Activated T-cell treated with anti-CD3 and anti-CD28 coated beads, Interleukin-2, amount 50 U/mL, for 1 hour (primary cell): ENCODE measurements around the gene USP40.

Experiments
- DNase-seq: peaks from one replicate; pipeline ENCODE4 v3.0.0-alpha.2; 2020

USP40 gene

GRCh38 chr2:233440314-233440713, 126.3 kb downstream of the USP40 start:
- DNase-seq = no peak

- DNase-seq = no peak
Observed at GRCh38 chr2:233439191-233439590, 127.4 kb downstream of the USP40 start.

- no peak for DNase-seq
Observed at GRCh38 chr2:233438573-233439147, 127.9 kb downstream of the USP40 start.

- DNase-seq = no peak
Observed at GRCh38 chr2:233437439-233437955, 129.1 kb downstream of the USP40 start.

- DNase-seq = peak; percentile 11
Observed at GRCh38 chr2:233436691-233437438, 129.7 kb downstream of the USP40 start.

- DNase-seq = peak; percentile 4
Observed at GRCh38 chr2:233436191-233436581, 130.4 kb downstream of the USP40 start.

- DNase-seq = peak; percentile 11
Observed at GRCh38 chr2:233435436-233436190, 131.0 kb downstream of the USP40 start.

GRCh38 chr2:233434666-233435330, 131.8 kb downstream of the USP40 start:
- peak; percentile 4 for DNase-seq

GRCh38 chr2:233433794-233434193, 132.8 kb downstream of the USP40 start:
- no peak for DNase-seq

- no peak for DNase-seq
Observed at GRCh38 chr2:233433029-233433428, 133.6 kb downstream of the USP40 start.

- no peak for DNase-seq
Observed at GRCh38 chr2:233430651-233431050, 135.9 kb downstream of the USP40 start.

- no peak for DNase-seq
Observed at GRCh38 chr2:233430081-233430480, 136.5 kb downstream of the USP40 start.

- DNase-seq = peak; percentile 13
Observed at GRCh38 chr2:233429175-233429897, 137.2 kb downstream of the USP40 start.

GRCh38 chr2:233428438-233428837, 138.1 kb downstream of the USP40 start:
- peak; percentile 12 for DNase-seq

GRCh38 chr2:233428008-233428407, 138.6 kb downstream of the USP40 start:
- DNase-seq = no peak

GRCh38 chr2:233426619-233427342, 139.8 kb downstream of the USP40 start:
- DNase-seq = no peak
